ENCODE data around the gene EGLN3.

DNA sequence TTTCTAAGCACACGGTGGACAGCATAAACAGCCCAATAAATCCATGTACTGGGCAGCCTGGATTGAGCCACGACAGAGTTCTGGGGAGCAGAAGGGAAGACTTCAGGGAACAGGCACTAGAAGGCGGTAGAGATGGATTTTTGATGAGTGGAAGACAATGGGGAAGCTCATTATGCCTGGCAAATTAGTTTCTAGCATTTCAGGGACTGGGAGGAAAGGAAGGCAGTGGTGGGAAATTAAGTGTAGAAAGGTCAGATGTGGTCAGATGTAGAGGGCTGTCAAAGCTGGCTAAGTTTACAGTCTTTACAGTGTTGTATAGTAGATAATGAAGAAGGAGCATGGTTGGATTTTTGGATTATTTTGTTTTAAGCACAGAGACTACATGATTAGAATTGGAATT is 9.2 kb downstream of the EGLN3 start:
- TF ChIP-seq POLR2A (IDR thresholded peaks at IDR 0.05; ENCODE audit: low read depth, low read length): no peak
- no peak for TF ChIP-seq POLR2AphosphoS5 (IDR thresholded peaks at IDR 0.05; ENCODE audit: low read depth, low read length)

All from GM12892 (cell line).